Gastroesophageal sphincter (tissue), 3 donors: Measurements from ENCODE around the gene SEC14L5.

ENCODE experiments used
- POLR2A ChIP-seq, 2 donors: fragments of 450-650 bp; IDR thresholded peaks; one replicate each; pipeline ENCODE4 v1.6.1; 2017; ENCODE audit warnings: antibody characterized with exemption in 2 of 2, mild to moderate bottlenecking in 2 of 2, moderate library complexity in 1 of 2
- TF ChIP-seq, protein P1 (sequence below), 4 experiments: fragments of 200-600 bp in 2 of 4; fragments of 450-650 bp in 2 of 4; sonication (generic) in 1 of 4; IDR thresholded peaks; one replicate each; pipeline ENCODE4 v1.5.1; 2017 to 2019; ENCODE audit warnings: antibody characterized with exemption in 4 of 4, mild to moderate bottlenecking in 2 of 4, moderate library complexity in 2 of 4

DNA sequence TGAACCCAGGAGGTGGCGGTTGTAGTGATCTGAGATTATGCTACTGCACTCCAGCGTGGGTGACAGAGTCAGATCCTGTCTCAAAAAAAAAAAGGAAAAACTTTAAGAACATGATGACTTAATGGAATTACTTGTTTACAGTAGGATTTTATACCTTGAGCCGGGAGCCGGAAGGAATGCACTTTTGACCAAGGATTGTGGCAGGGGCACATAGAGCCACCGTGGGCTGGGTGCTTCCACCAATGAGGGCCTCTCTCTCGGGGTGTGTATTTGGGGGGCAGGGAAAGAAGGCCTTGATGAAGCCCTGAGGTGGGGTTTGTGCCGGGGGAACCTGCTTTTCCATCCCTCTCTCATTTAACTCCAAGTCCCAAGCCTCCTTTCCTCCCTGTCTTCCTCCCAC is 82.3 kb downstream of the SEC14L5 start:
- TF ChIP-seq, protein P1, sequence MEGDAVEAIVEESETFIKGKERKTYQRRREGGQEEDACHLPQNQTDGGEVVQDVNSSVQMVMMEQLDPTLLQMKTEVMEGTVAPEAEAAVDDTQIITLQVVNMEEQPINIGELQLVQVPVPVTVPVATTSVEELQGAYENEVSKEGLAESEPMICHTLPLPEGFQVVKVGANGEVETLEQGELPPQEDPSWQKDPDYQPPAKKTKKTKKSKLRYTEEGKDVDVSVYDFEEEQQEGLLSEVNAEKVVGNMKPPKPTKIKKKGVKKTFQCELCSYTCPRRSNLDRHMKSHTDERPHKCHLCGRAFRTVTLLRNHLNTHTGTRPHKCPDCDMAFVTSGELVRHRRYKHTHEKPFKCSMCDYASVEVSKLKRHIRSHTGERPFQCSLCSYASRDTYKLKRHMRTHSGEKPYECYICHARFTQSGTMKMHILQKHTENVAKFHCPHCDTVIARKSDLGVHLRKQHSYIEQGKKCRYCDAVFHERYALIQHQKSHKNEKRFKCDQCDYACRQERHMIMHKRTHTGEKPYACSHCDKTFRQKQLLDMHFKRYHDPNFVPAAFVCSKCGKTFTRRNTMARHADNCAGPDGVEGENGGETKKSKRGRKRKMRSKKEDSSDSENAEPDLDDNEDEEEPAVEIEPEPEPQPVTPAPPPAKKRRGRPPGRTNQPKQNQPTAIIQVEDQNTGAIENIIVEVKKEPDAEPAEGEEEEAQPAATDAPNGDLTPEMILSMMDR (IDR thresholded peaks at IDR 0.05), result no peak
- TF ChIP-seq POLR2A (IDR thresholded peaks at IDR 0.05), result no peak
